ENCODE results near the gene SP5.

Gene SP5

DNA sequence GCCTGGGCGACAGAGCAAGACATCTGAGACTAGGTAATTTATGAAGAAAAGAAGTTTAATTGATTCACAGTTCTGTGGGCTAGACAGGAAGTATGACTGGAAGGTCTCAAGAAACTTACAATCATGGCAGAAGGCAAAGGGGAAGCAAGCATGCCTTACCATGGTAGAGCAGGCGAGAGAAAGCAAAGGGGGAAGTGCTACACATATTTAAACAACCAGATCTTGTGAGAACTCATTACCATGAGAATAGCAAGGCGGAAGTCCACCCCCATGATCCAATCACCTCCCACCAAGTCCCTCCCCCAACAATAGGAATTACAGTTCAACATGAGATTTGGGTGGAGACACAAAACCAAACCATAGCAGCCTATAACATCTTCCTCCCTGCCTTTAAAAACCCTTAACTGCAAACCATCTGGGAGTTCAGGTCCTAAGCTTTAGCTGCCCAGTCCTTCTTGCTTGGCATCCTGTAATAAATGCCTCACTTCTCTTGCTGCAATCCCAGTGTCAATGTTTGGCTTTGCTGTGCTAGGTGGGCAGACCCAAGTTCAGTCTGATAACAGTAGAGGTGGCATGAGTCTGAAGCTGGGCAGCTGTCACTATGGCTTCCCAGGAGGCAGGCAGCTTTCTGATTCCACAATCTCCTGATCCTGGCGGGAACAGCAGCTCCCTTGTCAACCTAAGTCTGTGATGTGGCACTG lies 11.2 kb upstream of the SP5 start:
- Histone ChIP-seq H3K36me3 (ENCODE audit: control insufficient read depth, low read length) (no peaks in the 10 kb centered on the region), H3K4me3 (ENCODE audit: low read length) (no peak overlapping the region), H4K20me1 (ENCODE audit: control insufficient read depth, insufficient read depth, low read depth, low read length) (no peaks in the 10 kb centered on the region), H3K79me2 (ENCODE audit: control insufficient read depth, low read length) (no peaks in the 10 kb centered on the region), H3K4me2 (ENCODE audit: low read length) (no peak overlapping the region), H3K9me3 (ENCODE audit: control insufficient read depth, insufficient read depth, low read length) (no peaks in the 10 kb centered on the region), H3K27me3 (ENCODE audit: control insufficient read depth, low read length) (no peaks in the 10 kb centered on the region), H3K9me2 (replicated peaks; ENCODE audit: control insufficient read depth, low read length) (no peaks in the 10 kb centered on the region), H3F3A (ENCODE audit: control insufficient read depth, insufficient read depth) (no peaks in the 10 kb centered on the region), H3K4me1 (ENCODE audit: control insufficient read depth, low read length) (no peaks in the 10 kb centered on the region), H3K27ac (ENCODE audit: low read depth, low read length) (no peak overlapping the region)
- TF ChIP-seq, protein P1, sequence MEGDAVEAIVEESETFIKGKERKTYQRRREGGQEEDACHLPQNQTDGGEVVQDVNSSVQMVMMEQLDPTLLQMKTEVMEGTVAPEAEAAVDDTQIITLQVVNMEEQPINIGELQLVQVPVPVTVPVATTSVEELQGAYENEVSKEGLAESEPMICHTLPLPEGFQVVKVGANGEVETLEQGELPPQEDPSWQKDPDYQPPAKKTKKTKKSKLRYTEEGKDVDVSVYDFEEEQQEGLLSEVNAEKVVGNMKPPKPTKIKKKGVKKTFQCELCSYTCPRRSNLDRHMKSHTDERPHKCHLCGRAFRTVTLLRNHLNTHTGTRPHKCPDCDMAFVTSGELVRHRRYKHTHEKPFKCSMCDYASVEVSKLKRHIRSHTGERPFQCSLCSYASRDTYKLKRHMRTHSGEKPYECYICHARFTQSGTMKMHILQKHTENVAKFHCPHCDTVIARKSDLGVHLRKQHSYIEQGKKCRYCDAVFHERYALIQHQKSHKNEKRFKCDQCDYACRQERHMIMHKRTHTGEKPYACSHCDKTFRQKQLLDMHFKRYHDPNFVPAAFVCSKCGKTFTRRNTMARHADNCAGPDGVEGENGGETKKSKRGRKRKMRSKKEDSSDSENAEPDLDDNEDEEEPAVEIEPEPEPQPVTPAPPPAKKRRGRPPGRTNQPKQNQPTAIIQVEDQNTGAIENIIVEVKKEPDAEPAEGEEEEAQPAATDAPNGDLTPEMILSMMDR (IDR thresholded peaks at IDR 0.05; ENCODE audit: low read depth, low read length, poor library complexity, severe bottlenecking): no peak
- TF ChIP-seq EZH2phosphoT487 (IDR thresholded peaks at IDR 0.05; ENCODE audit: borderline replicate concordance, low read length): no peak

DNA sequence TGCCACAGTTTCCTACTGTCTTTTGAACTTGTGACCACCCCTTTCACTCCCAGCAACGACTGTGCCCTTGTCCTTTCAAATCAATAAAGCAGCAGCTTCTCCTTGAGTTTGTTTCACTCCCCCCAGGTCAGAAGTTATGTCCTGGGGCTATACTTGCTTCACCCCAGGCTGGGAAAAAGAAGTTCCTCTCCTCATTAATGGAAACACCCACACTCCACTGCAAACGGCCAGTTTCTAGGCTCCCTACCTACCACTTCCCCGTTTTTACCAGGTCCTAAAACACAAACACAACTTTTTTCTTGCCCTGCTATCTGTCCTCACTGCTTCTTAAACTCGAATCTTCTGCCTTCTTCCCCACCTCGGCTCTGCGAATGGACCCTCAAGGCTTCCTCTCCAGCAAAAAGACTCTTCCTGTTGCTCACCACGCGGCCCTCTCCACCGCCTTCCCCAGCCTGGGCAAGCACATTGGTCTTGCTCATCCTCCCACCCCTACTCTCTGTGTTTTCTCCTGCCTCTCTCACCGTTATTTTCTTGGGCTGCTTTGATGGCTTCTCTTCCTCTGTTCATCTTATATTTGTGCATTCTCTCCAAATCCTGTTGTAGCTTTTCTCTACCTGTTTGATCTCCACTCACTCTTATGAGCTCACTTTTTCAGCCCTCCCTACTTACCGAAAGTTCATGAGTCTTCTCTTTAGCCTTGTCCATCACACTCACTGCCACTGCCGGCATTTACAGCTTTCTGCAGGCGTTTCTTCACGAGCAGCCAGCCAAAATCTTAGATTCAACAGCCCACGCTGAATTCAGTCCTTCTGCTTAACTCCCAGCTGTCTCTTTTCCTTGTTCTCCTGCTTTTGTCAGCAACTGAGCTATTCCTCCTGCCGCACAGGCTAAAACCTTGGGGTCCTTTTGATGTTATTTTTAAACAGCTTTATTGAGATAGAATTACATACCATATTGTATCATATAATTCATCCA lies 7.0 kb upstream of the SP5 start:
- TF ChIP-seq EZH2phosphoT487 (IDR thresholded peaks at IDR 0.05; ENCODE audit: borderline replicate concordance, low read length): no peak
- TF ChIP-seq, protein P1 (IDR thresholded peaks at IDR 0.05; ENCODE audit: low read depth, low read length, poor library complexity, severe bottlenecking): no peak
- no peaks in the 10 kb centered on the region for H3K27me3 ChIP-seq (ENCODE audit: control insufficient read depth, low read length)

DNA sequence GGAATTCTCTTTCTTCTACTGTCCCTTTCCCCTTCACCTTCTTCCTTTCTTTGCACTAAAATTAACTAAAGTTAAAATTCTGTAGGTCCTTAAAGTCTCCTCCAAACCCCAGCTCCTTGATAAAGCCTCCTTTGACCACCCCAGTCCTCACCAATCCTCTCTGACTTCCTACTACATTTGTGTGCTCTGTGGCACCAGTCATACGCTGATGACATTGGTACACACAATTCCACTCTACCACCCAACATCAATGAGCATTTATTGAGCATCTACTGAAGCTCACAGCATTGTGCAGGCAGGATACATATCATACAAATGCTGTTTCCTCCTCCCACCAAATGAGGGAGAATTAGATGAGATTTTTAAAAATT lies 4.5 kb upstream of the SP5 start:
- no peaks in the 10 kb centered on the region for H3K27me3 ChIP-seq (ENCODE audit: control insufficient read depth, low read length)
- no peaks in the 10 kb centered on the region for H3K9me2 ChIP-seq (replicated peaks; ENCODE audit: control insufficient read depth, low read length)
- H3K4me3 ChIP-seq (ENCODE audit: low read length): no peak overlapping the region
- H3F3A ChIP-seq (ENCODE audit: control insufficient read depth, insufficient read depth): no peaks in the 10 kb centered on the region
- H4K20me1 ChIP-seq (ENCODE audit: control insufficient read depth, insufficient read depth, low read depth, low read length): no peaks in the 10 kb centered on the region
- peaks cover 8% of the 10 kb centered on the region; the same call in 1 of the 2 replicates for H3K9me3 ChIP-seq (ENCODE audit: control insufficient read depth, insufficient read depth, low read length)
- TF ChIP-seq EZH2phosphoT487 (IDR thresholded peaks at IDR 0.05; ENCODE audit: borderline replicate concordance, low read length): no peak
- TF ChIP-seq, protein P1 (IDR thresholded peaks at IDR 0.05; ENCODE audit: low read depth, low read length, poor library complexity, severe bottlenecking): no peak
- no peaks in the 10 kb centered on the region for H3K36me3 ChIP-seq (ENCODE audit: control insufficient read depth, low read length)
- H3K27ac ChIP-seq (ENCODE audit: low read depth, low read length): no peak overlapping the region
- H3K79me2 ChIP-seq (ENCODE audit: control insufficient read depth, low read length): no peaks in the 10 kb centered on the region
- H3K4me2 ChIP-seq (ENCODE audit: low read length): no peak overlapping the region
- H3K4me1 ChIP-seq (ENCODE audit: control insufficient read depth, low read length): no peaks in the 10 kb centered on the region

More for the DNA sequence above, 7.0 kb upstream of the SP5 start:
- no peaks in the 10 kb centered on the region for H3K79me2 ChIP-seq (ENCODE audit: control insufficient read depth, low read length)
- H3K9me2 ChIP-seq (replicated peaks; ENCODE audit: control insufficient read depth, low read length): no peaks in the 10 kb centered on the region
- no peaks in the 10 kb centered on the region for H3F3A ChIP-seq (ENCODE audit: control insufficient read depth, insufficient read depth)
- H3K4me2 ChIP-seq (ENCODE audit: low read length): no peak overlapping the region
- H3K4me1 ChIP-seq (ENCODE audit: control insufficient read depth, low read length): no peaks in the 10 kb centered on the region
- no peaks in the 10 kb centered on the region for H3K9me3 ChIP-seq (ENCODE audit: control insufficient read depth, insufficient read depth, low read length)
- H4K20me1 ChIP-seq (ENCODE audit: control insufficient read depth, insufficient read depth, low read depth, low read length): no peaks in the 10 kb centered on the region
- H3K36me3 ChIP-seq (ENCODE audit: control insufficient read depth, low read length): no peaks in the 10 kb centered on the region
- no peak overlapping the region for H3K27ac ChIP-seq (ENCODE audit: low read depth, low read length)
- no peak overlapping the region for H3K4me3 ChIP-seq (ENCODE audit: low read length)

All from DOHH2 (cell line).